ENCODE results near the gene PHIP. TPM values are rescaled to one million over a fixed set of nuclear protein-coding genes. Genes with fewer than 3 reads are reported as not detected.
"Not testable (repeated sequence)": the region's sequence is repeated elsewhere in the genome, so short reads cannot be mapped to it uniquely, and the experiment has no call there.

The PHIP gene
- total RNA-seq, 1 donor from 2014 or later = 14.6 TPM

- no peaks in the 10 kb centered on the region for H3K36me3 ChIP-seq (ENCODE audit: control insufficient read depth, insufficient read depth, low read length)
- no peak for TF ChIP-seq CTCF (IDR thresholded peaks at IDR 0.05; ENCODE audit: insufficient read depth, low read length, poor library complexity, severe bottlenecking)
- DNase-seq (ENCODE audit: low read depth) = no peak
- H3K4me3 ChIP-seq (ENCODE audit: low read depth, low read length) = no peak overlapping the region
- H3K27me3 ChIP-seq (ENCODE audit: control insufficient read depth, insufficient read depth, low read length) = no peaks in the 10 kb centered on the region
Observed at GRCh38 chr6:79111549-79111948, 33.5 kb upstream of the PHIP start.

GRCh38 chr6:79101164-79101563 is 23.1 kb upstream of the PHIP start:
- H3K27me3 ChIP-seq (ENCODE audit: control insufficient read depth, insufficient read depth, low read length) = no peaks in the 10 kb centered on the region
- TF ChIP-seq CTCF (IDR thresholded peaks at IDR 0.05; ENCODE audit: insufficient read depth, low read length, poor library complexity, severe bottlenecking) = no peak
- no peak for DNase-seq (ENCODE audit: low read depth)
- no peaks in the 10 kb centered on the region for H3K36me3 ChIP-seq (ENCODE audit: control insufficient read depth, insufficient read depth, low read length)
- H3K4me3 ChIP-seq (ENCODE audit: low read depth, low read length) = no peak overlapping the region

- DNase-seq (ENCODE audit: low read depth) = no peak
- no peaks in the 10 kb centered on the region for H3K27me3 ChIP-seq (ENCODE audit: control insufficient read depth, insufficient read depth, low read length)
- no peak for TF ChIP-seq CTCF (IDR thresholded peaks at IDR 0.05; ENCODE audit: insufficient read depth, low read length, poor library complexity, severe bottlenecking)
- H3K36me3 ChIP-seq (ENCODE audit: control insufficient read depth, insufficient read depth, low read length) = no peaks in the 10 kb centered on the region
- no peak overlapping the region for H3K4me3 ChIP-seq (ENCODE audit: low read depth, low read length)
Observed at GRCh38 chr6:79100304-79100703, 22.2 kb upstream of the PHIP start.

- H3K27me3 ChIP-seq (ENCODE audit: control insufficient read depth, insufficient read depth, low read length) = no peaks in the 10 kb centered on the region
Observed at GRCh38 chr6:79094938-79095337, 16.9 kb upstream of the PHIP start.

GRCh38 chr6:79091801-79092200 is 13.7 kb upstream of the PHIP start:
- DNase-seq (ENCODE audit: low read depth); H3K36me3 ChIP-seq (ENCODE audit: control insufficient read depth, insufficient read depth, low read length): not testable (repeated sequence)

More at GRCh38 chr6:79094938-79095337, 16.9 kb upstream of the PHIP start:
- no peak for TF ChIP-seq CTCF (IDR thresholded peaks at IDR 0.05; ENCODE audit: insufficient read depth, low read length, poor library complexity, severe bottlenecking)
- Histone ChIP-seq H3K4me3 (ENCODE audit: low read depth, low read length) (no peak overlapping the region), H3K36me3 (ENCODE audit: control insufficient read depth, insufficient read depth, low read length) (no peaks in the 10 kb centered on the region)
- no peak for DNase-seq (ENCODE audit: low read depth)

GRCh38 chr6:79089552-79090404 is 11.7 kb upstream of the PHIP start:
- no peak for DNase-seq (ENCODE audit: low read depth)
- Histone ChIP-seq H3K27me3 (ENCODE audit: control insufficient read depth, insufficient read depth, low read length) (no peaks in the 10 kb centered on the region), H3K4me3 (ENCODE audit: low read depth, low read length) (no peak overlapping the region), H3K36me3 (ENCODE audit: control insufficient read depth, insufficient read depth, low read length) (no peaks in the 10 kb centered on the region)
- no peak for TF ChIP-seq CTCF (IDR thresholded peaks at IDR 0.05; ENCODE audit: insufficient read depth, low read length, poor library complexity, severe bottlenecking)

More at GRCh38 chr6:79091801-79092200, 13.7 kb upstream of the PHIP start:
- H3K4me3 ChIP-seq (ENCODE audit: low read depth, low read length); H3K27me3 ChIP-seq (ENCODE audit: control insufficient read depth, insufficient read depth, low read length): not testable (repeated sequence)
